SIG-M5 treated with dmso at 0.1 percent for 504 hours (cell line): ENCODE data around the gene C19orf33.
"Not testable (repeated sequence)": the region's sequence is repeated elsewhere in the genome, so short reads cannot be mapped to it uniquely, and the experiment has no call there.

Experiments used
- DNase-seq: peaks from one replicate; lab custom pipeline; 2025; ENCODE audit not compliant: unreplicated experiment; lab: John Stamatoyannopoulos, UW

The C19orf33 gene

GRCh38 chr19:38336638-38337359, 32.7 kb downstream of the C19orf33 start:
- peak; percentile 96 for DNase-seq

GRCh38 chr19:38337360-38337653, 33.3 kb downstream of the C19orf33 start:
- DNase-seq = no peak

- not testable (repeated sequence) for DNase-seq
Observed at GRCh38 chr19:38339011-38339410, 35.0 kb downstream of the C19orf33 start.

GRCh38 chr19:38340927-38341326, 36.9 kb downstream of the C19orf33 start:
- no peak for DNase-seq

GRCh38 chr19:38346837-38347236, 42.8 kb downstream of the C19orf33 start:
- DNase-seq = no peak

- DNase-seq = no peak
Observed at GRCh38 chr19:38350883-38351282, 46.8 kb downstream of the C19orf33 start.

GRCh38 chr19:38351865-38352395, 47.9 kb downstream of the C19orf33 start:
- DNase-seq = no peak

GRCh38 chr19:38352611-38353010, 48.6 kb downstream of the C19orf33 start:
- DNase-seq = no peak
